Endothelial cell of umbilical vein (primary cell): Measurements from ENCODE around the gene PRPF31. TPM values are rescaled to one million over a fixed set of nuclear protein-coding genes. Genes with fewer than 3 reads are reported as not detected.

Source experiments
- BruUV-seq: library from RNA; stranded (reverse); fragments of 400-500 nt; replicated peaks from 2 replicates; lab custom pipeline; 2021; lab: Mats Ljungman, UMichigan
- CTCF ChIA-PET: fragments of 300-600, 350-600 bp; sonication (Branson Sonifier 250); formaldehyde crosslinking; loops from one replicate; lab custom pipeline; 2021; ENCODE audit warnings: antibody characterized with exemption, inconsistent platforms; lab: Charles Lee
- POLR2A ChIA-PET: fragments of 300-600, 350-600 bp; sonication (Branson Sonifier 250); formaldehyde crosslinking; loops from one replicate; lab custom pipeline; 2021; ENCODE audit warnings: antibody characterized with exemption, inconsistent platforms; lab: Charles Lee
- DNase-seq: peaks from one replicate; pipeline ENCODE4 v3.0.0-alpha.2; 2011; ENCODE audit warnings: low read depth, low spot score
- FAIRE-seq: peaks from 2 replicates; lab custom pipeline; 2011; peaks lifted over from hg19 to GRCh38; lab: Jason Lieb, UNC
- H2AFZ ChIP-seq: 2 replicates; pipeline ENCODE4 v1.6.0; 2012; ENCODE audit warnings: low read depth, low read length, control low read depth, inconsistent platforms
- H3K27ac ChIP-seq: 2 replicates; pipeline ENCODE4 v1.5.1; 2011; ENCODE audit warnings: low read depth, mild to moderate bottlenecking, control low read depth, low read length, moderate library complexity; ENCODE audit not compliant: insufficient read depth
- H3K27me3 ChIP-seq, 2 experiments: 2 replicates each; pipeline versions ENCODE4 v1.6.0 to v1.6.1; 2011; ENCODE audit warnings: low read length in 2 of 2, mixed read lengths in 1 of 2; ENCODE audit not compliant: control insufficient read depth in 2 of 2, insufficient read depth in 2 of 2
- H3K36me3 ChIP-seq, 2 experiments: 2 replicates in 1 of 2; 3 replicates in 1 of 2; pipeline ENCODE4 v1.5.1; 2011; ENCODE audit warnings: low read length in 2 of 2, mild to moderate bottlenecking in 1 of 2, moderate library complexity in 1 of 2; ENCODE audit not compliant: control insufficient read depth in 2 of 2, insufficient read depth in 2 of 2; ENCODE audit errors: extremely low read depth in 1 of 2
- H3K4me1 ChIP-seq: 3 replicates; pipeline ENCODE4 v1.5.1; 2011; ENCODE audit warnings: mild to moderate bottlenecking, low read length; ENCODE audit not compliant: control insufficient read depth, insufficient read depth; ENCODE audit errors: extremely low read depth
- H3K4me2 ChIP-seq: 2 replicates; pipeline ENCODE4 v1.6.1; 2011; ENCODE audit warnings: low read length, control low read depth, mixed read lengths; ENCODE audit not compliant: insufficient read depth
- H3K4me3 ChIP-seq, 3 experiments: fragments of 200-600 bp in 1 of 3; sonication (generic), shearing (Covaris generic) in 1 of 3; replicated peaks in 1 of 3; 2 replicates each; pipeline ENCODE4 v1.5.1; 2011 to 2016; ENCODE audit warnings: control low read depth in 3 of 3, low read length in 3 of 3, mild to moderate bottlenecking in 2 of 3, inconsistent platforms in 1 of 3, low read depth in 1 of 3, moderate library complexity in 1 of 3; ENCODE audit not compliant: insufficient read depth in 1 of 3
- H3K79me2 ChIP-seq: 2 replicates; pipeline ENCODE4 v1.6.0; 2012; ENCODE audit warnings: low read length, inconsistent platforms; ENCODE audit not compliant: control insufficient read depth, insufficient read depth
- H3K9ac ChIP-seq: replicated peaks from 2 replicates; pipeline ENCODE3; 2011; ENCODE audit warnings: low read length, control low read depth; ENCODE audit not compliant: insufficient read depth; ENCODE audit errors: extremely low read depth
- H3K9me1 ChIP-seq: replicated peaks from 3 replicates; pipeline ENCODE4 v1.6.0; 2011; ENCODE audit warnings: mild to moderate bottlenecking, low read length; ENCODE audit not compliant: control insufficient read depth, insufficient read depth; ENCODE audit errors: extremely low read depth
- H3K9me3 ChIP-seq: replicated peaks from 2 replicates; pipeline ENCODE4 v1.5.1; 2012; ENCODE audit warnings: low read length, inconsistent platforms; ENCODE audit not compliant: control insufficient read depth, insufficient read depth
- H4K20me1 ChIP-seq: replicated peaks from 2 replicates; pipeline ENCODE3; 2011; ENCODE audit warnings: mild to moderate bottlenecking, low read length; ENCODE audit not compliant: control insufficient read depth, insufficient read depth; ENCODE audit errors: extremely low read depth
- CTCF ChIP-seq, 2 donors: IDR thresholded peaks; 1 replicate in 1 of 2; 2 replicates in 1 of 2; pipeline ENCODE4 v1.5.1; 2011; ENCODE audit warnings: low read length in 2 of 2, mild to moderate bottlenecking in 2 of 2, moderate library complexity in 2 of 2, control low read depth in 1 of 2, inconsistent platforms in 1 of 2, low read depth in 1 of 2; ENCODE audit not compliant: insufficient read depth in 1 of 2; ENCODE audit errors: extremely low read depth in 1 of 2
- EZH2 ChIP-seq: IDR thresholded peaks from 2 replicates; pipeline ENCODE4 v1.6.1; 2012; ENCODE audit warnings: borderline replicate concordance, low read depth, mild to moderate bottlenecking, moderate library complexity, low read length, inconsistent platforms; ENCODE audit not compliant: severe bottlenecking
- FOS ChIP-seq: IDR thresholded peaks from 2 replicates; pipeline ENCODE4 v1.6.1; 2011; ENCODE audit warnings: mild to moderate bottlenecking, low read length, moderate library complexity, borderline replicate concordance; ENCODE audit not compliant: insufficient read depth
- GATA2 ChIP-seq: IDR thresholded peaks from 2 replicates; pipeline ENCODE4 v1.7.0; 2011; ENCODE audit warnings: low read depth, mild to moderate bottlenecking, moderate library complexity, mixed read lengths, low read length; ENCODE audit not compliant: insufficient read length, insufficient read depth
- JUN ChIP-seq: IDR thresholded peaks from 2 replicates; pipeline ENCODE4 v1.6.1; 2011; ENCODE audit warnings: borderline replicate concordance, low read depth; ENCODE audit not compliant: insufficient read length, insufficient read depth
- MAX ChIP-seq: IDR thresholded peaks from 2 replicates; pipeline ENCODE4 v1.6.1; 2011; ENCODE audit not compliant: insufficient read depth, insufficient read length
- MYC ChIP-seq: IDR thresholded peaks from one replicate; pipeline ENCODE4 v1.6.1; 2011; ENCODE audit warnings: mild to moderate bottlenecking, low read depth, low read length
- POLR2A ChIP-seq: IDR thresholded peaks from 2 replicates; pipeline ENCODE4 v1.6.1; 2012; ENCODE audit warnings: low read depth, mild to moderate bottlenecking, control low read depth, low read length
- POLR2AphosphoS5 ChIP-seq: IDR thresholded peaks from 2 replicates; pipeline ENCODE4 v1.6.1; 2012; ENCODE audit warnings: low read depth, mild to moderate bottlenecking, control low read depth, low read length, moderate library complexity; ENCODE audit not compliant: insufficient read depth
- dilution Hi-C: fragments of 300-500 bp; cut with MboI; formaldehyde crosslinking; loops from one replicate; pipeline ENCODE4 v1.15.0; 2019; ENCODE audit warnings: low sequenced_read_pairs; ENCODE audit not compliant: extremely low pct_ligation_motif_present
- intact Hi-C: fragments of 100-400 bp; cut with micrococcal nuclease; formaldehyde crosslinking; loops from one replicate; pipeline ENCODE4 v1.10.0; 2022
- polyA plus RNA-seq, 4 experiments: library from polyadenylated mRNA; depleted of rRNA in 3 of 4; stranded (reverse) in 3 of 4; unstranded in 1 of 4; fragments of >200 nt; gene quantifications; 2 replicates each; pipeline versions ENCODE4 v1.2.1 to v1.2.3, GENCODE V29; 2011 to 2012; ENCODE audit warnings: missing spikeins in 1 of 4
- total RNA-seq: library from RNA; stranded (reverse); gene quantifications from 2 replicates; pipeline ENCODE4 v1.2.3, GENCODE V29; 2021

Gene PRPF31
- total and polyA plus RNA-seq, 2 donors (not counting 3 experiments of a cell fraction or from before 2014, with no cell fraction given), result 76.2 to 101 TPM

GRCh38 chr19:54125713-54126112, 10.2 kb downstream of the PRPF31 start:
- H3K4me1 ChIP-seq, result no peaks in the 10 kb centered on the region
- H3K9me1 ChIP-seq, result no peaks in the 10 kb centered on the region
- H3K27ac ChIP-seq, result no peak overlapping the region
- FAIRE-seq, result no peak
- no TSS peak for BruUV-seq
- ChIA-PET CTCF (no interaction called here), POLR2A (no interaction called here)
- intact Hi-C loops (no loop called here), dilution Hi-C loops (no loop called here)
- no peak for DNase-seq
- no peaks in the 10 kb centered on the region for H3K27me3 ChIP-seq
- H3K4me2 ChIP-seq, result no peak overlapping the region
- H3K79me2 ChIP-seq, result no peaks in the 10 kb centered on the region
- H2AFZ ChIP-seq, result no peak overlapping the region
- H3K9me3 ChIP-seq, result no peaks in the 10 kb centered on the region
- no peak overlapping the region for H3K9ac ChIP-seq
- H4K20me1 ChIP-seq, result no peaks in the 10 kb centered on the region
- peaks cover 10 to 60% of the 10 kb centered on the region in 2 experiments for H3K36me3 ChIP-seq
- H3K4me3 ChIP-seq, result no peak overlapping the region
- TF ChIP-seq MYC, result no peak
- TF ChIP-seq GATA2, result no peak
- no peak for TF ChIP-seq POLR2A
- no peak for TF ChIP-seq FOS
- no peak for TF ChIP-seq JUN
- no peak for TF ChIP-seq EZH2
- no peak for TF ChIP-seq POLR2AphosphoS5
- TF ChIP-seq MAX, result no peak
- TF ChIP-seq CTCF (IDR thresholded peaks at IDR 0.05; ENCODE audit: extremely low read depth in 1 of 2, insufficient read depth in 1 of 2, low read depth in 1 of 2, low read length in 2 of 2), result no peak
